Measurements from ENCODE around the gene DDX1. TPM values are rescaled to one million over a fixed set of nuclear protein-coding genes. Genes with fewer than 3 reads are reported as not detected.

The DDX1 gene
- total RNA-seq (2013; cell fraction: nucleolus; rRNA removed) = 65.5 and 69.3 TPM in 2 replicates
- total RNA-seq (2014; rRNA removed) (53.2 and 56.4 TPM in 2 replicates), total RNA-seq (2014; rRNA removed; fragmentation: Illumina TruSeq; extraction: Trizol) (93.5 and 96.5 TPM in 2 replicates), total RNA-seq (2021) (75.1 and 80.7 TPM in 2 replicates), polyA plus RNA-seq (2011; rRNA removed) (89.0 and 139 TPM in 2 replicates), polyA plus RNA-seq (2014; fragmentation: Illumina TruSeq; extraction: Trizol) (97.6 and 110 TPM in 2 replicates), polyA plus RNA-seq (2014; fragmentation: Nextera tagmentation; extraction: Ambion mirVana) (10 to 100 TPM; 65.7 to 82.3 TPM), polyA plus RNA-seq (2014; rRNA removed) (50.1 and 61.5 TPM in 2 replicates), polyA plus RNA-seq (2016; fragmentation: Nextera tagmentation; extraction: Ambion mirVana) (100 to 1,000 TPM; 131 to 134 TPM), polyA minus RNA-seq (2011; rRNA and poly(A)+ RNA removed) (32.3 and 43.1 TPM in 2 replicates), Bru-seq, nascent RNA (percentile 91 among the genes with signal in this experiment), BruChase-seq, experiment 1, labeled RNA remaining after a 6-hour chase (percentile 91 among the genes with signal in this experiment), BruChase-seq, experiment 2, labeled RNA remaining after a 2-hour chase (percentile 90 among the genes with signal in this experiment)
- polyA plus RNA-seq (2011; ENCODE audit: low read depth) = 37.0 TPM
- polyA plus RNA-seq (2011; cell fraction: cytosol; rRNA removed) = 31.7 and 33.9 TPM in 2 replicates
- 52.5 and 68.9 TPM in 2 replicates for polyA plus RNA-seq (2011; cell fraction: nucleus; rRNA removed)
- 45.2 and 47.3 TPM in 2 replicates for polyA plus RNA-seq (2012)
- polyA minus RNA-seq (2011; cell fraction: cytosol; rRNA and poly(A)+ RNA removed) = 20.0 and 26.4 TPM in 2 replicates
- polyA minus RNA-seq (2011; cell fraction: nucleus; rRNA and poly(A)+ RNA removed) = 18.1 and 28.9 TPM in 2 replicates
- long read RNA-seq, experiment 1, transcript DDX1-201 (26 exons, 2,739 nt) = major isoform, 96 of 122 reads
- long read RNA-seq, experiment 1, partial matches to known transcripts = 10 of 122 reads
- long read RNA-seq, experiment 1, other reads (novel, unspliced or antisense) = 16 of 122 reads
- long read RNA-seq, experiment 2, transcript DDX1-201 (26 exons, 2,739 nt) = major isoform, 686 of 922 reads
- long read RNA-seq, experiment 2, partial matches to known transcripts = 187 of 922 reads
- long read RNA-seq, experiment 2, other reads (novel, unspliced or antisense) = 49 of 922 reads

- BruUV-seq (replicated peaks) = no TSS peak
- H3K9ac ChIP-seq (ENCODE audit: control insufficient read depth, insufficient read depth, low read length) = peak within 1 kb of the TSS; percentile 92
- no peaks in the 10 kb centered on the region for H3K9me3 ChIP-seq (replicated peaks; ENCODE audit: control insufficient read depth, insufficient read depth, low read length)
- peak within 1 kb of the TSS; percentile 98 for H2AFZ ChIP-seq (ENCODE audit: control insufficient read depth, low read depth, low read length)
- ChIA-PET POLR2A (no interaction called here), CTCF (no interaction called here), SMC1A (ENCODE audit: uncharacterized antibody, unreplicated experiment) (interaction anchor here (1.1 kb wide), 1 partner anchor 24 kb away, joined by 3 read pairs; no protein-coding TSS in a partner anchor), RAD21 (ENCODE audit: unreplicated experiment) (no interaction called here)
- peak within 1 kb of the TSS; percentile 95 for H3K4me3 ChIP-seq
- in situ Hi-C loops (cut with MboI) = no loop called here
- FAIRE-seq = peak; percentile 75
- H3K36me3 ChIP-seq (ENCODE audit: control insufficient read depth in 2 of 2, insufficient read depth in 2 of 2, low read length in 1 of 2) = peaks cover 0 to 14% of the 10 kb centered on the region in 2 experiments; a peak in 2 of 4 replicates
- ATAC-seq = peak; percentile 95
- DNase-seq (ENCODE audit: low read depth, low spot score) = peak; percentile 20
- H3K79me2 ChIP-seq (ENCODE audit: control insufficient read depth, insufficient read depth, low read length) = peaks cover 32% of the 10 kb centered on the region
- H3K4me1 ChIP-seq (ENCODE audit: control insufficient read depth, insufficient read depth, low read length) = no peaks in the 10 kb centered on the region; the same call in none of the 2 replicates
- peak within 1 kb of the TSS; percentile 85 for H3K27ac ChIP-seq (ENCODE audit: control insufficient read depth, insufficient read depth)
- H3K27me3 ChIP-seq (replicated peaks in 1 of 2; ENCODE audit: control insufficient read depth in 2 of 2, insufficient read depth in 2 of 2, low read length in 1 of 2) = no peaks in the 10 kb centered on the region
- H4K20me1 ChIP-seq (ENCODE audit: control insufficient read depth, insufficient read depth) = no peaks in the 10 kb centered on the region
- intact Hi-C loops (cut with micrococcal nuclease; ENCODE audit: unreplicated experiment) = no loop called here
- 2% methylated on average over 53 of the region's 68 CpGs for WGBS (ENCODE audit: insufficient coverage, insufficient replicate concordance, low lambda C conversion rate, missing lambda C conversion rate)
- peak within 1 kb of the TSS; percentile 80 for H3K4me2 ChIP-seq (ENCODE audit: control insufficient read depth, insufficient read depth)
- no peak for TF ChIP-seq BMI1 (IDR thresholded peaks at IDR 0.05; ENCODE audit: borderline replicate concordance)
- TF ChIP-seq SKIL (IDR thresholded peaks at IDR 0.05; ENCODE audit: low read depth, poor library complexity, severe bottlenecking) = no peak
- peak; percentile 63; the same call in 1 of the 2 replicates for TF ChIP-seq DPF2 (IDR thresholded peaks at IDR 0.05)
- TF ChIP-seq IKZF1 (conservative IDR thresholded peaks at IDR 0.05) = peak; percentile 90
- TF ChIP-seq MXI1 (IDR thresholded peaks at IDR 0.05; ENCODE audit: low read depth, low read length) = peak; percentile 88
- no peak for TF ChIP-seq NR2C2 (IDR thresholded peaks at IDR 0.05; ENCODE audit: borderline replicate concordance, control insufficient read depth, insufficient read length, low read depth)
- TF ChIP-seq USF2 (IDR thresholded peaks at IDR 0.05; ENCODE audit: borderline replicate concordance, low read depth, low read length) = no peak
- no peak for TF ChIP-seq MTA3 (IDR thresholded peaks at IDR 0.05; ENCODE audit: borderline replicate concordance, low read length)
- peak; percentile 49; the same call in 1 of the 2 replicates for TF ChIP-seq JUND (IDR thresholded peaks at IDR 0.05; ENCODE audit: low read depth, low read length)
- peak; percentile 79; the same call in 1 of the 2 replicates for TF ChIP-seq TARDBP (IDR thresholded peaks at IDR 0.05; ENCODE audit: borderline replicate concordance)
- TF ChIP-seq SUPT20H (IDR thresholded peaks at IDR 0.05; ENCODE audit: borderline replicate concordance, control insufficient read depth, low read depth, low read length) = no peak
- TF ChIP-seq ZBTB11 (CRISPR knock-in tag; IDR thresholded peaks at IDR 0.05) = peak; percentile 96
Observed at GRCh38 chr2:15591692-15592463, at the start of gene DDX1. Gene DDX1, plus strand, starts transcription at chr2:15591868. Its CDS starts 66 bp downstream, at chr2:15591934.
